CD14-positive monocyte (primary cell): Measurements from ENCODE around the gene CRADD. TPM values are rescaled to one million over a fixed set of nuclear protein-coding genes. Genes with fewer than 3 reads are reported as not detected.

ENCODE experiments used
- DNase-seq, 3 donors: peaks; one replicate each; pipeline ENCODE4 v3.0.0-alpha.2; 2011 to 2022
- H2AFZ ChIP-seq: 2 replicates; pipeline ENCODE4 v1.6.0; 2012; ENCODE audit warnings: mild to moderate bottlenecking, low read depth, low read length, inconsistent platforms; ENCODE audit not compliant: insufficient read depth, poor library complexity, severe bottlenecking
- H3K27ac ChIP-seq, 2 donors: 1 replicate in 1 of 2; 2 replicates in 1 of 2; pipeline ENCODE4 v1.5.1; 2012 to 2013; ENCODE audit warnings: low read length in 2 of 2, control low read depth in 1 of 2, inconsistent platforms in 1 of 2, low read depth in 1 of 2, mild to moderate bottlenecking in 1 of 2
- H3K27me3 ChIP-seq, 2 donors: one replicate each; pipeline versions ENCODE4 v1.6.0 to v1.6.1; 2011 to 2013; ENCODE audit warnings: low read length in 2 of 2; ENCODE audit not compliant: control insufficient read depth in 2 of 2, insufficient read depth in 2 of 2
- H3K36me3 ChIP-seq, 2 donors: replicated peaks in 1 of 2; 1 replicate in 1 of 2; 2 replicates in 1 of 2; pipeline versions ENCODE4 v1.5.1 to v1.6.1; 2012 to 2013; ENCODE audit warnings: low read length in 2 of 2, control low read depth in 1 of 2, inconsistent platforms in 1 of 2, mild to moderate bottlenecking in 1 of 2; ENCODE audit not compliant: insufficient read depth in 2 of 2, control insufficient read depth in 1 of 2
- H3K4me1 ChIP-seq, 2 donors: 1 replicate in 1 of 2; 2 replicates in 1 of 2; pipeline versions ENCODE4 v1.5.1 to v1.6.1; 2012 to 2013; ENCODE audit warnings: low read length in 2 of 2, control low read depth in 1 of 2, inconsistent platforms in 1 of 2, mild to moderate bottlenecking in 1 of 2, moderate library complexity in 1 of 2; ENCODE audit not compliant: insufficient read depth in 2 of 2, control insufficient read depth in 1 of 2
- H3K4me2 ChIP-seq: replicated peaks from 2 replicates; pipeline ENCODE3; 2012; ENCODE audit warnings: low read length, moderate library complexity, mild to moderate bottlenecking; ENCODE audit not compliant: poor library complexity, severe bottlenecking; ENCODE audit errors: extremely low read depth
- H3K4me3 ChIP-seq, 3 experiments: fragments of 200-600 bp in 1 of 3; sonication (generic) in 1 of 3; replicated peaks in 1 of 3; 1 replicate in 2 of 3; 2 replicates in 1 of 3; pipeline ENCODE4 v1.5.1; 2011 to 2013; ENCODE audit warnings: low read length in 3 of 3, mild to moderate bottlenecking in 3 of 3, control low read depth in 2 of 3, low read depth in 2 of 3, inconsistent platforms in 1 of 3, moderate library complexity in 1 of 3
- H3K79me2 ChIP-seq: 2 replicates; pipeline ENCODE4 v1.6.0; 2012; ENCODE audit warnings: mild to moderate bottlenecking, control low read depth, inconsistent platforms, low read length, moderate library complexity; ENCODE audit not compliant: insufficient read depth
- H3K9ac ChIP-seq: 2 replicates; pipeline ENCODE4 v1.6.0; 2017; ENCODE audit warnings: low read length, mild to moderate bottlenecking; ENCODE audit not compliant: insufficient read depth, poor library complexity, severe bottlenecking
- H3K9me3 ChIP-seq, 2 donors: replicated peaks in 1 of 2; 1 replicate in 1 of 2; 2 replicates in 1 of 2; pipeline versions ENCODE4 v1.5.1 to v1.6.1; 2012 to 2013; ENCODE audit warnings: low read length in 2 of 2, control low read depth in 1 of 2; ENCODE audit not compliant: control insufficient read depth in 1 of 2, insufficient read depth in 1 of 2
- H4K20me1 ChIP-seq: 2 replicates; pipeline ENCODE4 v1.6.0; 2012; ENCODE audit warnings: mild to moderate bottlenecking, low read length, control low read depth, moderate library complexity; ENCODE audit not compliant: insufficient read depth
- H3K27ac Mint-ChIP-seq, 7 donors: one replicate each; pipeline ENCODE4 v1.8.0; 2020; ENCODE audit warnings: mild to moderate bottlenecking in 7 of 7, mixed read lengths in 7 of 7, moderate library complexity in 6 of 7, inconsistent platforms in 2 of 7
- H3K27me3 Mint-ChIP-seq, 3 donors: one replicate each; pipeline ENCODE4 v1.8.0; 2021 to 2022; ENCODE audit warnings: low read depth in 3 of 3, mild to moderate bottlenecking in 3 of 3, mixed read lengths in 3 of 3, moderate library complexity in 3 of 3, inconsistent platforms in 1 of 3
- H3K36me3 Mint-ChIP-seq, 2 donors: one replicate each; pipeline ENCODE4 v1.8.0; 2020; ENCODE audit warnings: mixed read lengths in 2 of 2, inconsistent platforms in 1 of 2, mild to moderate bottlenecking in 1 of 2
- H3K4me1 Mint-ChIP-seq: one replicate; pipeline ENCODE4 v1.8.0; 2020; ENCODE audit warnings: mild to moderate bottlenecking, mixed read lengths
- H3K4me3 Mint-ChIP-seq, 2 donors: one replicate each; pipeline ENCODE4 v1.8.0; 2020; ENCODE audit warnings: mild to moderate bottlenecking in 2 of 2, mixed read lengths in 2 of 2, moderate library complexity in 1 of 2
- H3K9me3 Mint-ChIP-seq, 7 donors: one replicate each; pipeline ENCODE4 v1.8.0; 2020 to 2022; ENCODE audit warnings: mixed read lengths in 7 of 7, mild to moderate bottlenecking in 6 of 7, moderate library complexity in 6 of 7, inconsistent platforms in 2 of 7
- CTCF ChIP-seq: fragments of 200-600 bp; IDR thresholded peaks from one replicate; pipeline ENCODE4 v1.8.0; 2022; ENCODE audit warnings: antibody characterized with exemption, mild to moderate bottlenecking
- WGBS: methylation state at CpG from one replicate; pipeline ENCODE4 v1.1.5; 2013; ENCODE audit warnings: missing lambda C conversion rate; ENCODE audit not compliant: insufficient coverage; 5-methylcytosine and 5-hydroxymethylcytosine counted together
- intact Hi-C, 2 donors: fragments of 100-400 bp; cut with micrococcal nuclease; formaldehyde crosslinking; loops; one replicate each; pipeline versions ENCODE4 v1.15.0 to v1.15.1; 2023
- polyA plus RNA-seq, 3 donors: library from polyadenylated mRNA; depleted of rRNA in 1 of 3; unstranded in 2 of 3; stranded (reverse) in 1 of 3; fragments of 300-500 nt in 2 of 3; fragments of >200 nt in 1 of 3; fragmentation: Illumina TruSeq in 2 of 3; gene quantifications; 1 replicate in 2 of 3; 2 replicates in 1 of 3; pipeline ENCODE4 v1.2.3, GENCODE V29; 2012 to 2021

Gene CRADD
- polyA plus RNA-seq, 3 donors = 5.6 to 12.2 (median 11.2) TPM

GRCh38 chr12:93657071-93657470 is 20.1 kb upstream of the CRADD start:
- peaks cover 16% of the 10 kb centered on the region for H3K4me1 Mint-ChIP-seq
- Histone ChIP-seq H3K4me1 (peaks cover 9 to 12% of the 10 kb centered on the region in 2 donors), H3K36me3 (no peaks in the 10 kb centered on the region), H3K4me2 (no peak overlapping the region), H3K4me3 (no peak overlapping the region), H3K27me3 (no peaks in the 10 kb centered on the region), H3K27ac (no peak overlapping the region), H3K79me2 (no peaks in the 10 kb centered on the region), H4K20me1 (no peaks in the 10 kb centered on the region), H3K9ac (no peak overlapping the region), H3K9me3 (no peaks in the 10 kb centered on the region), H2AFZ (no peak overlapping the region)
- DNase-seq = peak; percentile 15 to 41 (median 36)
- peaks cover 2 to 7% (median 3%) of the 10 kb centered on the region in 3 donors for H3K27me3 Mint-ChIP-seq
- H3K27ac Mint-ChIP-seq = peak overlapping the region in 1 of 7 donors; percentile 18
- intact Hi-C loops = no loop called here
- no CpG with 5 or more reads among the region's 2 CpGs for WGBS
- peaks cover 0 to 2% (median 0%) of the 10 kb centered on the region in 7 donors for H3K9me3 Mint-ChIP-seq
- no peak overlapping the region for H3K4me3 Mint-ChIP-seq
- TF ChIP-seq CTCF = no peak
- H3K36me3 Mint-ChIP-seq = no peaks in the 10 kb centered on the region

- WGBS = no CpG with 5 or more reads among the region's 3 CpGs
- Histone ChIP-seq H3K79me2 (no peaks in the 10 kb centered on the region), H3K9me3 (no peaks in the 10 kb centered on the region), H3K4me3 (no peak overlapping the region), H4K20me1 (no peaks in the 10 kb centered on the region), H3K36me3 (no peaks in the 10 kb centered on the region), H3K27me3 (no peaks in the 10 kb centered on the region), H3K4me1 (peaks cover 9 to 12% of the 10 kb centered on the region in 2 donors), H3K27ac (no peak overlapping the region), H2AFZ (no peak overlapping the region), H3K9ac (no peak overlapping the region), H3K4me2 (no peak overlapping the region)
- intact Hi-C loops = no loop called here
- H3K4me1 Mint-ChIP-seq = peaks cover 16% of the 10 kb centered on the region
- no peak overlapping the region for H3K27ac Mint-ChIP-seq
- no peak for DNase-seq
- H3K4me3 Mint-ChIP-seq = no peak overlapping the region
- H3K36me3 Mint-ChIP-seq = no peaks in the 10 kb centered on the region
- peaks cover 0 to 7% (median 2%) of the 10 kb centered on the region in 3 donors for H3K27me3 Mint-ChIP-seq
- H3K9me3 Mint-ChIP-seq = peaks cover 0 to 7% (median 2%) of the 10 kb centered on the region in 7 donors
- TF ChIP-seq CTCF = no peak
These were observed 16.2 kb upstream of the CRADD start for GRCh38 chr12:93661021-93661420.
